Tibial nerve (tissue), 4 donors: ENCODE results near the gene C12orf54. TPM values are rescaled to one million over a fixed set of nuclear protein-coding genes. Genes with fewer than 3 reads are reported as not detected.
"Not testable (repeated sequence)": the region's sequence is repeated elsewhere in the genome, so short reads cannot be mapped to it uniquely, and the experiment has no call there.

ENCODE experiments used
- DNase-seq, 2 donors: peaks; one replicate each; pipeline ENCODE4 v3.0.0-alpha.2; 2019; ENCODE audit warnings: low spot score in 2 of 2
- H3K27ac ChIP-seq, 4 donors: fragments of 200-600 bp; sonication (generic) in 3 of 4; one replicate each; pipeline ENCODE4 v1.5.1; 2017 to 2019; ENCODE audit warnings: mild to moderate bottlenecking in 1 of 4
- H3K27me3 ChIP-seq, 2 donors: fragments of 200-600 bp; sonication (generic) in 1 of 2; one replicate each; pipeline versions ENCODE4 v1.5.1 to v1.6.0; 2017 to 2019
- H3K36me3 ChIP-seq, 3 donors: fragments of 200-600 bp; sonication (generic); one replicate each; pipeline ENCODE4 v1.5.1; 2018 to 2019
- H3K4me1 ChIP-seq, 4 donors: fragments of 200-600 bp; sonication (generic) in 3 of 4; one replicate each; pipeline ENCODE4 v1.5.1; 2017 to 2019
- H3K4me3 ChIP-seq, 4 donors: fragments of 200-600 bp; sonication (generic) in 3 of 4; one replicate each; pipeline ENCODE4 v1.5.1; 2017 to 2019; ENCODE audit warnings: mild to moderate bottlenecking in 1 of 4, moderate library complexity in 1 of 4
- H3K9me3 ChIP-seq, 4 donors: fragments of 200-600 bp; sonication (generic) in 3 of 4; one replicate each; pipeline ENCODE4 v1.5.1; 2017 to 2019
- CTCF ChIP-seq, 5 experiments: fragments of 200-600 bp in 3 of 5; fragments of 450-650 bp in 2 of 5; sonication (generic) in 3 of 5; IDR thresholded peaks; one replicate each; pipeline ENCODE4 v1.5.1; 2016 to 2019; ENCODE audit warnings: antibody characterized with exemption in 5 of 5, mild to moderate bottlenecking in 3 of 5, moderate library complexity in 2 of 5
- EP300 ChIP-seq, 2 donors: sonication (generic); formaldehyde crosslinking; IDR thresholded peaks; one replicate each; pipeline ENCODE4 v1.6.1; 2017; ENCODE audit warnings: antibody characterized with exemption in 2 of 2, mild to moderate bottlenecking in 1 of 2
- POLR2A ChIP-seq, 2 donors: fragments of 450-650 bp; IDR thresholded peaks; one replicate each; pipeline ENCODE4 v1.6.1; 2017; ENCODE audit warnings: antibody characterized with exemption in 2 of 2, mild to moderate bottlenecking in 2 of 2, moderate library complexity in 2 of 2
- WGBS, 2 donors: methylation state at CpG; one replicate each; pipeline ENCODE4 v1.1.5; 2018; 5-methylcytosine and 5-hydroxymethylcytosine counted together
- total RNA-seq, 4 donors: library from RNA; depleted of rRNA; stranded (reverse); fragments of >200 nt; gene quantifications; one replicate each; pipeline ENCODE4 v1.1.0, GENCODE V29; 2016

The C12orf54 gene
- total RNA-seq, 4 donors from 2014 or later: 1.3 TPM; not detected in 3

GRCh38 chr12:48455116-48455515, 27.2 kb upstream of the C12orf54 start:
- WGBS, 2 donors: 54 to 68% methylated on average over 2 of the region's 2 CpGs
- no peak overlapping the region for H3K27ac ChIP-seq
- TF ChIP-seq CTCF (IDR thresholded peaks at IDR 0.05) (peak in 1 of 5 experiments; percentile 2), EP300 (IDR thresholded peaks at IDR 0.05) (no peak)
- no peaks in the 10 kb centered on the region for H3K27me3 ChIP-seq
- DNase-seq: no peak
- peaks cover 0 to 1% (median 0%) of the 10 kb centered on the region in 4 donors for H3K9me3 ChIP-seq
- H3K4me3 ChIP-seq: no peak overlapping the region
- H3K4me1 ChIP-seq: no peaks in the 10 kb centered on the region
- H3K36me3 ChIP-seq: peaks cover 0 to 10% (median 0%) of the 10 kb centered on the region in 3 donors

GRCh38 chr12:48459259-48459658, 23.0 kb upstream of the C12orf54 start:
- H3K27me3 ChIP-seq: no peaks in the 10 kb centered on the region
- TF ChIP-seq POLR2A (IDR thresholded peaks at IDR 0.05): no peak
- no peak for TF ChIP-seq CTCF (IDR thresholded peaks at IDR 0.05)
- no peak for TF ChIP-seq EP300 (IDR thresholded peaks at IDR 0.05)
- WGBS, 2 donors: 90 to 95% methylated on average over 6 of the region's 6 CpGs
- DNase-seq: no peak
- no peak overlapping the region for H3K27ac ChIP-seq
- no peaks in the 10 kb centered on the region for H3K9me3 ChIP-seq
- no peaks in the 10 kb centered on the region for H3K4me1 ChIP-seq
- H3K4me3 ChIP-seq: no peak overlapping the region
- peaks cover 0 to 25% (median 0%) of the 10 kb centered on the region in 3 donors for H3K36me3 ChIP-seq

GRCh38 chr12:48469027-48469426, 13.3 kb upstream of the C12orf54 start:
- not testable (repeated sequence) for H3K36me3 ChIP-seq, H3K27me3 ChIP-seq, H3K27ac ChIP-seq, H3K4me1 ChIP-seq, H3K4me3 ChIP-seq, DNase-seq
- 80 to 90% methylated on average over 9 of the region's 9 CpGs for WGBS, 2 donors
- H3K9me3 ChIP-seq: peaks cover 0 to 41% (median 7%) of the 10 kb centered on the region in 4 donors

- H3K4me3 ChIP-seq: no peak within 1 kb of the TSS
- WGBS, 2 donors: 94 to 97% methylated on average over 7 of the region's 7 CpGs
- no peaks in the 10 kb centered on the region for H3K4me1 ChIP-seq
- H3K27me3 ChIP-seq: no peaks in the 10 kb centered on the region
- H3K36me3 ChIP-seq: peaks cover 0 to 12% (median 0%) of the 10 kb centered on the region in 3 donors
- peaks cover 0 to 45% (median 7%) of the 10 kb centered on the region in 4 donors for H3K9me3 ChIP-seq
- no peak for DNase-seq
- no peak within 1 kb of the TSS for H3K27ac ChIP-seq
- TF ChIP-seq EP300 (IDR thresholded peaks at IDR 0.05) (no peak), POLR2A (IDR thresholded peaks at IDR 0.05) (no peak), CTCF (IDR thresholded peaks at IDR 0.05) (no peak)
These were observed 10.0 kb upstream of the C12orf54 start, which contains the start of gene ANP32D for GRCh38 chr12:48472259-48472658. Gene ANP32D (plus strand): TSS chr12:48472559. CDS start chr12:48472665, 106 bp downstream.

GRCh38 chr12:48473061-48473460, 9.2 kb upstream of the C12orf54 start:
- no peak overlapping the region for H3K27ac ChIP-seq
- no peaks in the 10 kb centered on the region for H3K4me1 ChIP-seq
- no peak for DNase-seq
- H3K9me3 ChIP-seq: peaks cover 0 to 40% (median 7%) of the 10 kb centered on the region in 4 donors
- TF ChIP-seq POLR2A (IDR thresholded peaks at IDR 0.05) (no peak), EP300 (IDR thresholded peaks at IDR 0.05) (no peak), CTCF (IDR thresholded peaks at IDR 0.05) (no peak)
- H3K4me3 ChIP-seq: no peak overlapping the region
- H3K27me3 ChIP-seq: no peaks in the 10 kb centered on the region
- peaks cover 0 to 12% (median 0%) of the 10 kb centered on the region in 3 donors for H3K36me3 ChIP-seq
- 82 to 87% methylated on average over 9 of the region's 9 CpGs for WGBS, 2 donors

- not testable (repeated sequence) for H3K27me3 ChIP-seq, H3K4me3 ChIP-seq, H3K4me1 ChIP-seq, H3K27ac ChIP-seq, DNase-seq
- H3K36me3 ChIP-seq: peaks cover 0 to 12% (median 0%) of the 10 kb centered on the region in 3 donors
- WGBS, 2 donors: 91% methylated on average over 10 to 11 of the region's 11 CpGs
- peaks cover 0 to 27% (median 7%) of the 10 kb centered on the region in 4 donors for H3K9me3 ChIP-seq
These were observed 7.8 kb upstream of the C12orf54 start for GRCh38 chr12:48474497-48474896.
